H9 (cell line): ENCODE results near the gene ZNF564. TPM values are rescaled to one million over a fixed set of nuclear protein-coding genes. Genes with fewer than 3 reads are reported as not detected.

Experiments used
- DNase-seq: peaks from one replicate; pipeline ENCODE4 v3.0.0-alpha.2; 2017
- H2AFZ ChIP-seq: one replicate; pipeline ENCODE4 v1.6.1; 2013; ENCODE audit warnings: mild to moderate bottlenecking, low read length, control low read depth, moderate library complexity
- H2AK5ac ChIP-seq: 2 replicates; pipeline ENCODE4 v1.6.1; 2013; ENCODE audit warnings: low read length, control low read depth, mixed read lengths; ENCODE audit not compliant: insufficient read length
- H2BK120ac ChIP-seq: one replicate; pipeline ENCODE4 v1.6.1; 2013; ENCODE audit warnings: low read depth, mild to moderate bottlenecking, low read length, control low read depth, inconsistent platforms; ENCODE audit not compliant: poor library complexity, severe bottlenecking
- H2BK12ac ChIP-seq: 2 replicates; pipeline ENCODE4 v1.6.1; 2013; ENCODE audit warnings: low read length, control low read depth, mixed read lengths, low read depth; ENCODE audit not compliant: insufficient read length
- H2BK15ac ChIP-seq: 2 replicates; pipeline ENCODE4 v1.6.1; 2013; ENCODE audit warnings: low read depth, low read length, control low read depth
- H2BK20ac ChIP-seq: one replicate; pipeline ENCODE4 v1.6.1; 2013; ENCODE audit warnings: low read depth, mild to moderate bottlenecking, low read length, control low read depth, inconsistent platforms; ENCODE audit not compliant: poor library complexity, severe bottlenecking
- H2BK5ac ChIP-seq: 2 replicates; pipeline ENCODE4 v1.6.1; 2013; ENCODE audit warnings: low read length, control low read depth, mixed read lengths; ENCODE audit not compliant: insufficient read length
- H3K14ac ChIP-seq: 2 replicates; pipeline ENCODE4 v1.6.1; 2013; ENCODE audit warnings: low read length, control low read depth; ENCODE audit not compliant: insufficient read depth
- H3K18ac ChIP-seq: 2 replicates; pipeline ENCODE4 v1.6.1; 2013; ENCODE audit warnings: low read depth, mild to moderate bottlenecking, mixed read lengths, low read length, control low read depth; ENCODE audit not compliant: insufficient read length
- H3K23ac ChIP-seq: 2 replicates; pipeline ENCODE4 v1.6.1; 2013; ENCODE audit warnings: low read length, control low read depth, mixed read lengths, low read depth; ENCODE audit not compliant: insufficient read length
- H3K23me2 ChIP-seq: 2 replicates; pipeline ENCODE4 v1.6.1; 2013; ENCODE audit warnings: low read depth, mild to moderate bottlenecking, mixed read lengths, low read length, control low read depth; ENCODE audit not compliant: insufficient read length, poor library complexity, severe bottlenecking
- H3K27ac ChIP-seq: 2 replicates; pipeline ENCODE4 v1.5.1; 2013; ENCODE audit warnings: low read length, control low read depth, mixed read lengths, low read depth; ENCODE audit not compliant: insufficient read length
- H3K27me3 ChIP-seq: 2 replicates; pipeline ENCODE4 v1.6.1; 2013; ENCODE audit warnings: low read length, control low read depth, inconsistent platforms; ENCODE audit not compliant: insufficient read depth
- H3K4ac ChIP-seq: 2 replicates; pipeline ENCODE4 v1.6.1; 2013; ENCODE audit warnings: low read depth, mild to moderate bottlenecking, control low read depth, inconsistent platforms, low read length, moderate library complexity
- H3K4me1 ChIP-seq: 2 replicates; pipeline ENCODE4 v1.6.1; 2013; ENCODE audit warnings: low read length, control low read depth, inconsistent platforms; ENCODE audit not compliant: insufficient read depth
- H3K4me2 ChIP-seq: 2 replicates; pipeline ENCODE4 v1.6.1; 2013; ENCODE audit warnings: low read length, control low read depth, mixed read lengths; ENCODE audit not compliant: insufficient read length, insufficient read depth
- H3K56ac ChIP-seq: 2 replicates; pipeline ENCODE4 v1.6.1; 2013; ENCODE audit warnings: low read depth, mild to moderate bottlenecking, mixed read lengths, low read length, control low read depth; ENCODE audit not compliant: insufficient read length
- H3K79me1 ChIP-seq: 2 replicates; pipeline ENCODE4 v1.6.1; 2013; ENCODE audit warnings: low read depth, mild to moderate bottlenecking, moderate library complexity, low read length, control low read depth, inconsistent platforms; ENCODE audit not compliant: insufficient read depth, poor library complexity, severe bottlenecking
- H3K79me2 ChIP-seq: 2 replicates; pipeline ENCODE4 v1.6.1; 2013; ENCODE audit warnings: low read length, control low read depth, inconsistent platforms; ENCODE audit not compliant: insufficient read depth
- H3K9ac ChIP-seq: 2 replicates; pipeline ENCODE4 v1.6.1; 2013; ENCODE audit warnings: low read length, control low read depth, mixed read lengths; ENCODE audit not compliant: insufficient read length; ENCODE audit errors: extremely low read depth
- H3K9me3 ChIP-seq: one replicate; pipeline ENCODE4 v1.6.1; 2013; ENCODE audit warnings: low read depth, low read length, inconsistent platforms; ENCODE audit not compliant: control insufficient read depth
- H3T11ph ChIP-seq: one replicate; pipeline ENCODE4 v1.6.1; 2013; ENCODE audit warnings: mild to moderate bottlenecking, low read length, control low read depth, inconsistent platforms
- H4K20me1 ChIP-seq: one replicate; pipeline ENCODE4 v1.6.1; 2013; ENCODE audit not compliant: control insufficient read depth, insufficient read length, insufficient read depth
- H4K5ac ChIP-seq: 2 replicates; pipeline ENCODE4 v1.6.1; 2013; ENCODE audit warnings: low read depth, mild to moderate bottlenecking, mixed read lengths, low read length, control low read depth; ENCODE audit not compliant: insufficient read length
- H4K8ac ChIP-seq: replicated peaks from 2 replicates; pipeline ENCODE4 v1.6.1; 2013; ENCODE audit warnings: low read length, control low read depth, mixed read lengths, low read depth; ENCODE audit not compliant: insufficient read length
- H4K91ac ChIP-seq: 2 replicates; pipeline ENCODE4 v1.6.1; 2013; ENCODE audit warnings: low read depth, mild to moderate bottlenecking, moderate library complexity, mixed read lengths, low read length, control low read depth; ENCODE audit not compliant: insufficient read length
- H3K27ac Mint-ChIP-seq, 3 experiments: 2 replicates in 2 of 3; 3 replicates in 1 of 3; pipeline ENCODE4 v1.8.0; 2020 to 2021; ENCODE audit warnings: mixed read lengths in 3 of 3, mild to moderate bottlenecking in 1 of 3, moderate library complexity in 1 of 3
- H3K27me3 Mint-ChIP-seq: 2 replicates; pipeline ENCODE4 v1.8.0; 2021; ENCODE audit warnings: low read depth, mild to moderate bottlenecking, moderate library complexity, mixed read lengths
- H3K36me3 Mint-ChIP-seq, 3 experiments: 2 replicates in 2 of 3; 3 replicates in 1 of 3; pipeline ENCODE4 v1.8.0; 2020 to 2021; ENCODE audit warnings: low read depth in 3 of 3, mixed read lengths in 3 of 3; ENCODE audit not compliant: insufficient read depth in 1 of 3
- H3K4me1 Mint-ChIP-seq, 2 experiments: 2 replicates each; pipeline ENCODE4 v1.8.0; 2020; ENCODE audit warnings: mixed read lengths in 2 of 2
- H3K4me3 Mint-ChIP-seq, 2 experiments: 2 replicates in 1 of 2; 3 replicates in 1 of 2; pipeline ENCODE4 v1.8.0; 2020 to 2021; ENCODE audit warnings: mild to moderate bottlenecking in 2 of 2, mixed read lengths in 2 of 2, moderate library complexity in 1 of 2
- H3K9me3 Mint-ChIP-seq, 2 experiments: 2 replicates in 1 of 2; 3 replicates in 1 of 2; pipeline ENCODE4 v1.8.0; 2020; ENCODE audit warnings: mild to moderate bottlenecking in 2 of 2, mixed read lengths in 2 of 2, moderate library complexity in 1 of 2
- CTCF ChIP-seq: fragments of 200-600 bp; sonication (generic); conservative IDR thresholded peaks from 3 replicates; pipeline ENCODE4 v1.8.0; 2021; ENCODE audit warnings: antibody characterized with exemption, mild to moderate bottlenecking
- WGBS: extraction: QIAGEN DNeasy Blood & Tissue Kit; methylation state at CpG from one replicate; pipeline ENCODE4 v1.1.7; 2013; ENCODE audit warnings: missing lambda C conversion rate, low lambda C conversion rate, mixed read lengths; ENCODE audit not compliant: insufficient read length; ENCODE audit errors: extremely low coverage; 5-methylcytosine and 5-hydroxymethylcytosine counted together
- total RNA-seq: library from RNA; stranded (reverse); gene quantifications from 2 replicates; pipeline ENCODE4 v1.2.1, GENCODE V29; 2021

ZNF564 gene
- total RNA-seq, 1 experiment from 2014 or later, result 11.3 TPM

GRCh38 chr19:12578641-12579040 lies 27.4 kb upstream of the ZNF564 start:
- no peak for TF ChIP-seq CTCF
- WGBS, result no CpG with 5 or more reads among the region's 10 CpGs

More at GRCh38 chr19:12578641-12579040, 27.4 kb upstream of the ZNF564 start:
- Histone ChIP-seq H3K23ac (no peak overlapping the region), H3K27me3 (no peaks in the 10 kb centered on the region), H3K4me2 (no peak overlapping the region), H4K5ac (no peak overlapping the region), H3K18ac (no peak overlapping the region), H3K56ac (no peak overlapping the region), H3K27ac (no peak overlapping the region), H3K9ac (no peak overlapping the region), H2BK15ac (no peak overlapping the region), H3K79me1 (no peaks in the 10 kb centered on the region), H2BK12ac (no peak overlapping the region), H2AK5ac (no peak overlapping the region), H3T11ph (no peak overlapping the region), H3K79me2 (no peaks in the 10 kb centered on the region), H3K23me2 (no peaks in the 10 kb centered on the region), H4K20me1 (no peaks in the 10 kb centered on the region), H3K9me3 (peaks cover 16% of the 10 kb centered on the region), H4K8ac (no peak overlapping the region), H2AFZ (no peak overlapping the region), H3K4me1 (no peaks in the 10 kb centered on the region; the same call in 1 of the 2 replicates), H3K4ac (no peak overlapping the region), H3K14ac (no peak overlapping the region), H2BK120ac (no peak overlapping the region), H2BK5ac (no peak overlapping the region), H4K91ac (no peak overlapping the region), H2BK20ac (no peak overlapping the region)
- Mint-ChIP-seq H3K4me3 (no peak overlapping the region), H3K27ac (no peak overlapping the region), H3K27me3 (no peaks in the 10 kb centered on the region), H3K9me3 (peaks cover 40 to 45% of the 10 kb centered on the region in 2 experiments), H3K4me1 (peaks cover 5 to 12% of the 10 kb centered on the region in 2 experiments), H3K36me3 (peaks cover 55 to 57% (median 57%) of the 10 kb centered on the region in 3 experiments)
- no peak for DNase-seq
